Measurements from ENCODE around the gene MAPK1.
"Not testable (repeated sequence)": the region's sequence is repeated elsewhere in the genome, so short reads cannot be mapped to it uniquely, and the experiment has no call there.

The MAPK1 gene

GRCh38 chr22:21734540-21735199 lies 132.8 kb downstream of the MAPK1 start:
- peaks cover 8% of the 10 kb centered on the region for H3K4me1 ChIP-seq (ENCODE audit: low read length)
- H3K36me3 ChIP-seq (replicated peaks; ENCODE audit: low read depth, low read length), result no peaks in the 10 kb centered on the region
- peak overlapping the region; percentile 92 for H3K4me2 ChIP-seq (ENCODE audit: low read length)
- no peaks in the 10 kb centered on the region for H4K20me1 ChIP-seq (ENCODE audit: insufficient read depth, low read length)
- peak overlapping the region; percentile 16; the same call in 1 of the 2 replicates for H3K27ac ChIP-seq (ENCODE audit: low read length)
- H3K27me3 ChIP-seq (ENCODE audit: low read depth, low read length), result no peaks in the 10 kb centered on the region
- no peaks in the 10 kb centered on the region for H3K9me3 ChIP-seq (ENCODE audit: insufficient read depth, low read length)
- H3K79me2 ChIP-seq (ENCODE audit: low read length), result no peaks in the 10 kb centered on the region
- peak overlapping the region; percentile 86 for H3K9ac ChIP-seq (ENCODE audit: low read length)
- H3K4me3 ChIP-seq (ENCODE audit: low read length), result peak overlapping the region; percentile 89
- TF ChIP-seq EZH2phosphoT487 (IDR thresholded peaks at IDR 0.05; ENCODE audit: low read depth) (no peak), CTCF (IDR thresholded peaks at IDR 0.05; ENCODE audit: low read depth, low read length) (no peak)
- H2AFZ ChIP-seq (ENCODE audit: low read depth, low read length), result peak overlapping the region; percentile 95

DNA sequence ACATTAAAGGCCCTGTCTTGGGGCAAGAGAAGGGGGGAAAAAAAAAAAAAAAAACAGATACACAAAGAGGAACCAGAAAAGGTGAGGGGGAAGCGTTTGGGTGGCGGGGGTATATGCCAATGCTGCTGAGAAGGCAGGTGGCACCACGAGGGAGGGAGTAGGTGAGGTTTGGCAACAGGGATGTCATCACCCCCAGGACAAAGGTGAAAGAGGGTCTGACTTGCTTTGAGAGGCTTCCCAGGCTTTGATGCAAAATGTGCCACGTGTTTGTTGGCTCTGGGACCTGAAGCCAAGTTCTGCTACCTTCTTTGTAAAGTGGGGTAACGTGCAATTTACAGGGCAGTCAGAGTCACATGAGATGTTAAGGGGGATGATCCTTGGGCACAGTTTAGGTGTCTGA lies 135.9 kb downstream of the MAPK1 start:
- H3K9ac ChIP-seq (ENCODE audit: low read length), result no peak overlapping the region
- H3K4me1 ChIP-seq (ENCODE audit: low read length), result peaks cover 13% of the 10 kb centered on the region
- no peak overlapping the region for H3K4me2 ChIP-seq (ENCODE audit: low read length)
- no peaks in the 10 kb centered on the region for H3K9me3 ChIP-seq (ENCODE audit: insufficient read depth, low read length)
- H2AFZ ChIP-seq (ENCODE audit: low read depth, low read length), result no peak overlapping the region
- no peak overlapping the region for H3K4me3 ChIP-seq (ENCODE audit: low read length)
- no peaks in the 10 kb centered on the region for H4K20me1 ChIP-seq (ENCODE audit: insufficient read depth, low read length)
- no peaks in the 10 kb centered on the region for H3K36me3 ChIP-seq (replicated peaks; ENCODE audit: low read depth, low read length)
- H3K27me3 ChIP-seq (ENCODE audit: low read depth, low read length), result no peaks in the 10 kb centered on the region
- H3K27ac ChIP-seq (ENCODE audit: low read length), result no peak overlapping the region
- TF ChIP-seq CTCF (IDR thresholded peaks at IDR 0.05; ENCODE audit: low read depth, low read length) (no peak), EZH2phosphoT487 (IDR thresholded peaks at IDR 0.05; ENCODE audit: low read depth) (no peak)
- no peaks in the 10 kb centered on the region for H3K79me2 ChIP-seq (ENCODE audit: low read length)

DNA sequence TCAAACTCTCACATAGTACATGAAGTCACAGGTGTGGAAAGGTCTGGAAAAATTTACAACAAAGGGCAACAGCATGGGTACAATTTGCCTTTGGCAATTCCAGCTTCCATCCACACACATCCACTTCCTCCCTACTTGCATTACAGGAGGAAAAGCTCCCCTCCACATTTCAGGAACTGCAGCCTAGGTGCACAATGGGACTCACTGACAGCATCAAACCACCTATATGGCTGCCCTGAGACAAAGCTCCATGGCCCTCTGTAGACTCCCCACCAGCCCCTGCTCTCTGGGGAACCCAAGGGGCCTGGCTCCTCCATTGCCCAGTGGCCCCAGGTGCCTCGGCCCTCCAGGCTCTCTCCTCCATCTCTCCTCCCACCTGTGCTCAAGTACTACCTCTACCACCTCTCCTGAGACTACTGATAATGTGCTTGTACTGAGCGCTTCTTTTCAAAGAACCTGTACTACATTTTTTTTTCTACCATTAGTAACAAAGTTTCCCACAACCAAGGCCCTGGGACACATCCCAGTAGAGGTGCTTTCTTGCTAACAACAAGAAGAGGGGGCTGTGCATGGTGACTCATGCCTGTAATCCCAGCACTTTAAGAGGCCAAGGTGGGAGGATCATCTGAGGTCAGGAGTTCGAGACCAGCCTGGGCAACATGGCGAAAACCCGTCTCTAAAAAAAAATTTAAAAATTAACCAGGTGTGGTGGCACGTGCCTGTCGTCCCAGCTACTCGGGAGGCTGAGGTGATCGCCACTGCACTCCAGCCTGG lies 136.7 kb downstream of the MAPK1 start:
- Histone ChIP-seq H3K9ac (ENCODE audit: low read length) (no peak overlapping the region), H3K4me3 (ENCODE audit: low read length) (no peak overlapping the region), H3K4me2 (ENCODE audit: low read length) (no peak overlapping the region), H3K36me3 (replicated peaks; ENCODE audit: low read depth, low read length) (no peaks in the 10 kb centered on the region), H3K27me3 (ENCODE audit: low read depth, low read length) (no peaks in the 10 kb centered on the region), H4K20me1 (ENCODE audit: insufficient read depth, low read length) (no peaks in the 10 kb centered on the region), H3K9me3 (ENCODE audit: insufficient read depth, low read length) (no peaks in the 10 kb centered on the region), H3K79me2 (ENCODE audit: low read length) (no peaks in the 10 kb centered on the region), H3K27ac (ENCODE audit: low read length) (no peak overlapping the region), H2AFZ (ENCODE audit: low read depth, low read length) (no peak overlapping the region), H3K4me1 (ENCODE audit: low read length) (peaks cover 17% of the 10 kb centered on the region)
- TF ChIP-seq CTCF (IDR thresholded peaks at IDR 0.05; ENCODE audit: low read depth, low read length) (no peak), EZH2phosphoT487 (IDR thresholded peaks at IDR 0.05; ENCODE audit: low read depth) (no peak)

GRCh38 chr22:21729184-21729583 lies 138.3 kb downstream of the MAPK1 start:
- H3K27ac ChIP-seq (ENCODE audit: low read length); H3K79me2 ChIP-seq (ENCODE audit: low read length); H3K36me3 ChIP-seq (replicated peaks; ENCODE audit: low read depth, low read length); H3K9me3 ChIP-seq (ENCODE audit: insufficient read depth, low read length); H3K4me2 ChIP-seq (ENCODE audit: low read length); H2AFZ ChIP-seq (ENCODE audit: low read depth, low read length); H3K4me3 ChIP-seq (ENCODE audit: low read length); H3K9ac ChIP-seq (ENCODE audit: low read length); H3K27me3 ChIP-seq (ENCODE audit: low read depth, low read length); H4K20me1 ChIP-seq (ENCODE audit: insufficient read depth, low read length): not testable (repeated sequence)
- H3K4me1 ChIP-seq (ENCODE audit: low read length), result peaks cover 12% of the 10 kb centered on the region
